HCT116 (cell line): ENCODE results near the gene MAIP1.

Experiments
- CEBPB ChIP-seq: IDR thresholded peaks from 2 replicates; pipeline ENCODE4 v1.6.1; 2012; ENCODE audit warnings: low read depth
- EZH2 ChIP-seq: fragments of 200-600 bp; sonication (generic); IDR thresholded peaks from 2 replicates; pipeline ENCODE4 v1.6.1; 2017; ENCODE audit warnings: antibody characterized with exemption, mixed run types
- RAD21 ChIP-seq: IDR thresholded peaks from 2 replicates; pipeline ENCODE4 v1.6.1; 2012; ENCODE audit warnings: low read depth, mild to moderate bottlenecking
- SP1 ChIP-seq: IDR thresholded peaks from 2 replicates; pipeline ENCODE4 v1.6.1; 2012; ENCODE audit warnings: low read depth
- YY1 ChIP-seq: IDR thresholded peaks from 2 replicates; pipeline ENCODE4 v1.6.1; 2011; ENCODE audit warnings: low read length, low read depth, moderate library complexity, mild to moderate bottlenecking; ENCODE audit not compliant: insufficient replicate concordance; ENCODE audit errors: extremely low read depth
- ZFX ChIP-seq: fragments of 450-650 bp; IDR thresholded peaks from 2 replicates; pipeline ENCODE4 v1.6.1; 2017
- TF ChIP-seq, protein P1 (sequence below): IDR thresholded peaks from 2 replicates; pipeline ENCODE4 v1.6.1; 2012; ENCODE audit warnings: low read depth
- TF ChIP-seq, protein P2 (sequence below), 3 experiments: fragments of 200-600 bp in 1 of 3; sonication (generic) in 1 of 3; IDR thresholded peaks in 2 of 3; conservative IDR thresholded peaks in 1 of 3; 2 replicates each; pipeline ENCODE4 v1.5.1; 2012 to 2017; ENCODE audit warnings: low read depth in 2 of 3, low read length in 2 of 3, antibody characterized with exemption in 1 of 3, borderline replicate concordance in 1 of 3, control low read depth in 1 of 3, mild to moderate bottlenecking in 1 of 3, mixed read lengths in 1 of 3, mixed run types in 1 of 3, moderate library complexity in 1 of 3; ENCODE audit not compliant: insufficient read depth in 1 of 3

DNA sequence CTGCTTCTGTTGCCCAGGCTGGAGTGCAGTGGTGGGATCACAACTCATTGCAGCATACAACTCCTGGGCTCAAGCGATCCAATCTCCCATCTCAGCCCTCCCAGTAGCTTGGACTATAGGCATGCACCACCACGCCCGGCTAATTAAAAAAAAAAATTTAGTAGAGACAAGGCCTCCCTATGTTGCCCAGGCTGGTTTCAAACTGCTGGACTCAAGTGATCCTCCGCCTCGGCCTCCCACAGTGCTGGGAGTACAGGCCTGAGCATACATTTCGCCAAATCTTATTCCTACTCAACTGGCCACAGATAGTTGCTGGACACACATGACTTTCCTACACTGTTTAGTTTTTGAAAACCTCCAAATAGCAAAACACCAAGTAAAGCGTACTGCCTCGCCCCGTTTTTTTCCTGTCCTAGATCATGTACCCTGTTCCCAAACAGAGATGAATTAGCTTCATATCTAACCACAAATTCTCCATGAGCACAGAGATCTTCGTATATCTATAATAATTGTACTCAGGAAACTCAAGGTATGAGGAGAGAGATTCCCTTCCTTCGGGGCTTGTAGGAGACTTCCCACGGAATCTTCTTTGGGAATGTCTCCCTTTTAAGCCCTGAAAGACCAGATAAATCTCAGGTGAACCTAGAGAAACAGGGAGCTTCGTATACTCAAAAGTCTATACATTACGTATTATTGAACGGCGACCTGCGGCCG lies 44.9 kb upstream of the MAIP1 start:
- TF ChIP-seq ZFX (no peak), YY1 (no peak), SP1 (no peak), CEBPB (no peak), RAD21 (no peak), EZH2 (no peak)
- TF ChIP-seq, protein P1, sequence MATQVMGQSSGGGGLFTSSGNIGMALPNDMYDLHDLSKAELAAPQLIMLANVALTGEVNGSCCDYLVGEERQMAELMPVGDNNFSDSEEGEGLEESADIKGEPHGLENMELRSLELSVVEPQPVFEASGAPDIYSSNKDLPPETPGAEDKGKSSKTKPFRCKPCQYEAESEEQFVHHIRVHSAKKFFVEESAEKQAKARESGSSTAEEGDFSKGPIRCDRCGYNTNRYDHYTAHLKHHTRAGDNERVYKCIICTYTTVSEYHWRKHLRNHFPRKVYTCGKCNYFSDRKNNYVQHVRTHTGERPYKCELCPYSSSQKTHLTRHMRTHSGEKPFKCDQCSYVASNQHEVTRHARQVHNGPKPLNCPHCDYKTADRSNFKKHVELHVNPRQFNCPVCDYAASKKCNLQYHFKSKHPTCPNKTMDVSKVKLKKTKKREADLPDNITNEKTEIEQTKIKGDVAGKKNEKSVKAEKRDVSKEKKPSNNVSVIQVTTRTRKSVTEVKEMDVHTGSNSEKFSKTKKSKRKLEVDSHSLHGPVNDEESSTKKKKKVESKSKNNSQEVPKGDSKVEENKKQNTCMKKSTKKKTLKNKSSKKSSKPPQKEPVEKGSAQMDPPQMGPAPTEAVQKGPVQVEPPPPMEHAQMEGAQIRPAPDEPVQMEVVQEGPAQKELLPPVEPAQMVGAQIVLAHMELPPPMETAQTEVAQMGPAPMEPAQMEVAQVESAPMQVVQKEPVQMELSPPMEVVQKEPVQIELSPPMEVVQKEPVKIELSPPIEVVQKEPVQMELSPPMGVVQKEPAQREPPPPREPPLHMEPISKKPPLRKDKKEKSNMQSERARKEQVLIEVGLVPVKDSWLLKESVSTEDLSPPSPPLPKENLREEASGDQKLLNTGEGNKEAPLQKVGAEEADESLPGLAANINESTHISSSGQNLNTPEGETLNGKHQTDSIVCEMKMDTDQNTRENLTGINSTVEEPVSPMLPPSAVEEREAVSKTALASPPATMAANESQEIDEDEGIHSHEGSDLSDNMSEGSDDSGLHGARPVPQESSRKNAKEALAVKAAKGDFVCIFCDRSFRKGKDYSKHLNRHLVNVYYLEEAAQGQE: no peak
- TF ChIP-seq, protein P2, sequence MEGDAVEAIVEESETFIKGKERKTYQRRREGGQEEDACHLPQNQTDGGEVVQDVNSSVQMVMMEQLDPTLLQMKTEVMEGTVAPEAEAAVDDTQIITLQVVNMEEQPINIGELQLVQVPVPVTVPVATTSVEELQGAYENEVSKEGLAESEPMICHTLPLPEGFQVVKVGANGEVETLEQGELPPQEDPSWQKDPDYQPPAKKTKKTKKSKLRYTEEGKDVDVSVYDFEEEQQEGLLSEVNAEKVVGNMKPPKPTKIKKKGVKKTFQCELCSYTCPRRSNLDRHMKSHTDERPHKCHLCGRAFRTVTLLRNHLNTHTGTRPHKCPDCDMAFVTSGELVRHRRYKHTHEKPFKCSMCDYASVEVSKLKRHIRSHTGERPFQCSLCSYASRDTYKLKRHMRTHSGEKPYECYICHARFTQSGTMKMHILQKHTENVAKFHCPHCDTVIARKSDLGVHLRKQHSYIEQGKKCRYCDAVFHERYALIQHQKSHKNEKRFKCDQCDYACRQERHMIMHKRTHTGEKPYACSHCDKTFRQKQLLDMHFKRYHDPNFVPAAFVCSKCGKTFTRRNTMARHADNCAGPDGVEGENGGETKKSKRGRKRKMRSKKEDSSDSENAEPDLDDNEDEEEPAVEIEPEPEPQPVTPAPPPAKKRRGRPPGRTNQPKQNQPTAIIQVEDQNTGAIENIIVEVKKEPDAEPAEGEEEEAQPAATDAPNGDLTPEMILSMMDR (IDR thresholded peaks at IDR 0.05 in 2 of 3, conservative IDR thresholded peaks at IDR 0.05 in 1 of 3; ENCODE audit: borderline replicate concordance in 1 of 3, insufficient read depth in 1 of 3, low read depth in 2 of 3, low read length in 2 of 3): no peak
